B cell (primary cell): ENCODE results near the gene HTRA1. TPM values are rescaled to one million over a fixed set of nuclear protein-coding genes. Genes with fewer than 3 reads are reported as not detected.

ENCODE experiments used
- ATAC-seq: fragments of 200-7000 bp; cut with Tn5 transposase; one replicate; pipeline ENCODE4 v1.10.0; 2021; ENCODE audit warnings: low read depth, mild to moderate bottlenecking, moderate number of reproducible peaks, moderate library complexity
- CTCF ChIA-PET: fragments of 350-600 bp; sonication (Branson Sonifier 250); formaldehyde crosslinking; loops from one replicate; lab custom pipeline; 2021; ENCODE audit warnings: antibody characterized with exemption, inconsistent platforms; lab: Charles Lee
- POLR2A ChIA-PET: fragments of 350-600 bp; sonication (Branson Sonifier 250); formaldehyde crosslinking; loops from one replicate; lab custom pipeline; 2021; ENCODE audit warnings: antibody characterized with exemption; lab: Charles Lee
- DNase-seq: peaks from one replicate; pipeline ENCODE4 v3.0.0; 2013
- H2AFZ ChIP-seq: 2 replicates; pipeline ENCODE4 v1.6.1; 2012; ENCODE audit warnings: mild to moderate bottlenecking, low read depth, low read length; ENCODE audit not compliant: insufficient read depth, poor library complexity, severe bottlenecking
- H3K27ac ChIP-seq, 2 donors: 1 replicate in 1 of 2; 2 replicates in 1 of 2; pipeline ENCODE4 v1.5.1; 2012 to 2013; ENCODE audit warnings: low read length in 2 of 2, mild to moderate bottlenecking in 2 of 2, moderate library complexity in 1 of 2
- H3K27me3 ChIP-seq, 4 experiments: fragments of 200-600 bp in 1 of 4; sonication (generic) in 1 of 4; replicated peaks in 1 of 4; 1 replicate in 2 of 4; 2 replicates in 2 of 4; pipeline versions ENCODE4 v1.6.1 to v1.7.0; 2013 to 2016; ENCODE audit warnings: low read length in 3 of 4, mild to moderate bottlenecking in 2 of 4, mixed read lengths in 1 of 4, moderate library complexity in 1 of 4; ENCODE audit not compliant: insufficient read depth in 4 of 4, control insufficient read depth in 3 of 4; ENCODE audit errors: control extremely low read depth in 1 of 4
- H3K36me3 ChIP-seq, 2 experiments: replicated peaks in 1 of 2; 1 replicate in 1 of 2; 2 replicates in 1 of 2; pipeline versions ENCODE4 v1.6.1 to v1.7.1; 2013; ENCODE audit warnings: low read length in 1 of 2; ENCODE audit not compliant: insufficient read depth in 2 of 2, control insufficient read depth in 1 of 2; ENCODE audit errors: control extremely low read depth in 1 of 2, extremely low read depth in 1 of 2
- H3K4me1 ChIP-seq, 2 donors: fragments of 200-600 bp in 1 of 2; sonication (generic) in 1 of 2; 1 replicate in 1 of 2; 2 replicates in 1 of 2; pipeline versions ENCODE4 v1.5.1 to v1.6.1; 2013 to 2017; ENCODE audit warnings: low read length in 2 of 2; ENCODE audit not compliant: control insufficient read depth in 2 of 2, insufficient read depth in 2 of 2
- H3K4me2 ChIP-seq: replicated peaks from 2 replicates; pipeline ENCODE3; 2012; ENCODE audit warnings: mild to moderate bottlenecking, low read depth, low read length; ENCODE audit not compliant: poor library complexity, severe bottlenecking
- H3K4me3 ChIP-seq, 5 experiments: fragments of 200-600 bp in 1 of 5; sonication (generic) in 1 of 5; 1 replicate in 3 of 5; 2 replicates in 2 of 5; pipeline versions ENCODE4 v1.5.1 to v1.7.0; 2011 to 2016; ENCODE audit warnings: low read length in 4 of 5, mild to moderate bottlenecking in 4 of 5, low read depth in 2 of 5, control low read depth in 1 of 5, moderate library complexity in 1 of 5; ENCODE audit not compliant: insufficient read depth in 1 of 5; ENCODE audit errors: control extremely low read depth in 1 of 5, extremely low read depth in 1 of 5
- H3K79me2 ChIP-seq: fragments of 200-600 bp; sonication (generic); one replicate; pipeline ENCODE4 v1.6.0; 2016; ENCODE audit warnings: low read length; ENCODE audit not compliant: control insufficient read depth, insufficient read depth
- H3K9ac ChIP-seq: fragments of 200-600 bp; sonication (generic); 2 replicates; pipeline ENCODE4 v1.6.1; 2017; ENCODE audit warnings: mild to moderate bottlenecking, low read length, moderate library complexity
- H3K9me3 ChIP-seq, 3 donors: one replicate each; pipeline versions ENCODE4 v1.6.1 to v1.7.1; 2013; ENCODE audit warnings: low read length in 2 of 3; ENCODE audit not compliant: control insufficient read depth in 2 of 3, insufficient read depth in 1 of 3; ENCODE audit errors: control extremely low read depth in 1 of 3
- H4K20me1 ChIP-seq: 2 replicates; pipeline ENCODE4 v1.6.0; 2012; ENCODE audit warnings: mild to moderate bottlenecking, low read length; ENCODE audit not compliant: insufficient read depth, control insufficient read depth, poor library complexity, severe bottlenecking
- H3K27ac Mint-ChIP-seq: one replicate; pipeline ENCODE4 v1.8.0; 2021; ENCODE audit warnings: mixed read lengths
- H3K27me3 Mint-ChIP-seq: one replicate; pipeline ENCODE4 v1.8.0; 2021; ENCODE audit warnings: mixed read lengths
- H3K4me1 Mint-ChIP-seq: one replicate; pipeline ENCODE4 v1.8.0; 2021; ENCODE audit warnings: mixed read lengths
- H3K4me3 Mint-ChIP-seq: one replicate; pipeline ENCODE4 v1.8.0; 2021; ENCODE audit warnings: mixed read lengths
- H3K9me3 Mint-ChIP-seq: one replicate; pipeline ENCODE4 v1.8.0; 2022; ENCODE audit warnings: mixed read lengths; ENCODE audit not compliant: insufficient read depth
- CTCF ChIP-seq: fragments of 200-600 bp; IDR thresholded peaks from one replicate; pipeline ENCODE4 v1.8.0; 2022; ENCODE audit warnings: antibody characterized with exemption, mild to moderate bottlenecking
- EZH2 ChIP-seq: IDR thresholded peaks from 2 replicates; pipeline ENCODE4 v1.6.1; 2012; ENCODE audit warnings: borderline replicate concordance, low read depth, mild to moderate bottlenecking, moderate library complexity, low read length; ENCODE audit not compliant: insufficient read depth, poor library complexity, severe bottlenecking
- WGBS: methylation state at CpG from one replicate; pipeline ENCODE4 v1.1.5; 2013; ENCODE audit warnings: missing lambda C conversion rate; ENCODE audit not compliant: insufficient coverage; 5-methylcytosine and 5-hydroxymethylcytosine counted together
- intact Hi-C: fragments of 100-400 bp; cut with micrococcal nuclease; formaldehyde crosslinking; loops from one replicate; pipeline ENCODE4 v1.10.0; 2022
- polyA plus RNA-seq: library from polyadenylated mRNA; depleted of rRNA; stranded (reverse); fragments of >200 nt; gene quantifications from 2 replicates; pipeline ENCODE4 v1.2.3, GENCODE V29; 2012
- total RNA-seq, 2 donors: library from RNA; stranded (reverse); fragments of 120-200 nt in 1 of 2; gene quantifications; 1 replicate in 1 of 2; 2 replicates in 1 of 2; pipeline versions ENCODE4 v1.2.3 to v1.2.4, GENCODE V29; 2013 to 2022

HTRA1 gene
- total and polyA plus RNA-seq, 2 donors (not counting 1 experiment from before 2014, with no cell fraction given) = not detected

DNA sequence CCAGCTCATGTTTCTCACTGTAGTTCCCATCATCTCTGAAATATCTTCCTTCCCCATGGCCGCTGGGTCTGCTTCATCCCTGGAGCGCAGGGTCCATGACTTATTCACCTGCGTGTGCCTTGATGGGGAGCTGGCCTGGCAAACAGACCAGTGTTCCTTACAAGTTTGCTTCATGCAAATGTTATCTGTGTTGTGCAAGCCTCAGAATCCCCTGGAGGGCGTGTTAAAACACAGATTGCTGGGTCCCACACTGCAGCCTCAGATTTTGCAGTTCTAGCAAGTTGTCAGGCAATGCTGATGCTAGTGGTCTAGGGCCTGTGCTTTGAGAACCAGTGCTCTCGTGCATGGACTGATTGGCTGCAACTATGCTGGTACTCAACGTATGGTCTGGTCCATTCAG is 92.0 kb downstream of the HTRA1 start:
- H3K4me3 ChIP-seq = no peak overlapping the region
- H3K79me2 ChIP-seq = no peaks in the 10 kb centered on the region
- 89% methylated on average over 6 of the region's 6 CpGs for WGBS
- no peaks in the 10 kb centered on the region for H3K9me3 ChIP-seq
- no peak for DNase-seq
- H3K4me2 ChIP-seq = no peak overlapping the region
- no peak overlapping the region for H2AFZ ChIP-seq
- POLR2A ChIA-PET = no interaction called here
- H3K9ac ChIP-seq = no peak overlapping the region
- Mint-ChIP-seq H3K27ac (no peak overlapping the region), H3K9me3 (no peaks in the 10 kb centered on the region), H3K27me3 (peaks cover 7% of the 10 kb centered on the region), H3K4me3 (no peak overlapping the region), H3K4me1 (no peaks in the 10 kb centered on the region)
- ATAC-seq = no peak
- H3K27ac ChIP-seq = no peak overlapping the region
- intact Hi-C loops = no loop called here
- no peaks in the 10 kb centered on the region for H3K4me1 ChIP-seq
- CTCF ChIA-PET = interaction anchor here (1.6 kb wide), 1 partner anchor 12 kb away, joined by 4 read pairs; no protein-coding TSS in a partner anchor
- H4K20me1 ChIP-seq = no peaks in the 10 kb centered on the region
- H3K36me3 ChIP-seq = no peaks in the 10 kb centered on the region
- H3K27me3 ChIP-seq = peaks cover 0 to 4% (median 0%) of the 10 kb centered on the region in 4 experiments
- no peak for TF ChIP-seq CTCF
- TF ChIP-seq EZH2 = no peak

GRCh38 chr10:122554131-122555036 is 93.0 kb downstream of the HTRA1 start:
- Histone ChIP-seq H3K4me3 (no peak overlapping the region), H3K4me2 (no peak overlapping the region), H2AFZ (no peak overlapping the region), H3K27ac (no peak overlapping the region), H3K4me1 (no peaks in the 10 kb centered on the region), H3K27me3 (peaks cover 0 to 7% (median 0%) of the 10 kb centered on the region in 4 experiments), H3K9me3 (no peaks in the 10 kb centered on the region), H4K20me1 (no peaks in the 10 kb centered on the region), H3K79me2 (no peaks in the 10 kb centered on the region), H3K36me3 (no peaks in the 10 kb centered on the region), H3K9ac (no peak overlapping the region)
- DNase-seq = no peak
- Mint-ChIP-seq H3K27me3 (peaks cover 7% of the 10 kb centered on the region), H3K27ac (no peak overlapping the region), H3K4me1 (no peaks in the 10 kb centered on the region), H3K9me3 (no peaks in the 10 kb centered on the region), H3K4me3 (no peak overlapping the region)
- ChIA-PET POLR2A (no interaction called here), CTCF (interaction anchor here (1.0 kb wide), 1 partner anchor 13 kb away, joined by 3 read pairs; no protein-coding TSS in a partner anchor)
- intact Hi-C loops = no loop called here
- TF ChIP-seq CTCF (no peak), EZH2 (no peak)
- WGBS = 90% methylated on average over 6 of the region's 6 CpGs
- no peak for ATAC-seq
